ENCODE measurements around the gene DZIP1L.

DNA sequence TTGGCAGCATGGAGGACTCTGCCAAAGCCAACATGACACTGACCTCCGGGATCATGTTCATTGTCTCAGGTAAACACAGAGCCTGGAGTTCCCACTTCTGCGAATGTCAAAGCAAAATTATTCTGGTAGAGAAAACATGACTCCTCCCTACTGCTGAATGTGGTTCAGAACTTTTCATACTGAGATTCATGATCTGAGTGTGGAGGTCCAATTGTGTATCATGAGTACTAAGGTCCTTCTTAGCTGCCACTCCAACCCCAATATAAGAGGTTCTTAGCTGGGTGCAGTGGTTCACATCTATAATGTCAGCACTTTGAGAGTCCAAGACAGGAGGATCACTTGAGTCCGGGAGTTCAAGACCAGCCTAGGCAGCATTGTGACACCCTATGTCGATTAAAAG, 91.7 kb downstream of the DZIP1L start:
- TF ChIP-seq POLR2A (IDR thresholded peaks at IDR 0.05), result no peak
- TF ChIP-seq, protein P1, sequence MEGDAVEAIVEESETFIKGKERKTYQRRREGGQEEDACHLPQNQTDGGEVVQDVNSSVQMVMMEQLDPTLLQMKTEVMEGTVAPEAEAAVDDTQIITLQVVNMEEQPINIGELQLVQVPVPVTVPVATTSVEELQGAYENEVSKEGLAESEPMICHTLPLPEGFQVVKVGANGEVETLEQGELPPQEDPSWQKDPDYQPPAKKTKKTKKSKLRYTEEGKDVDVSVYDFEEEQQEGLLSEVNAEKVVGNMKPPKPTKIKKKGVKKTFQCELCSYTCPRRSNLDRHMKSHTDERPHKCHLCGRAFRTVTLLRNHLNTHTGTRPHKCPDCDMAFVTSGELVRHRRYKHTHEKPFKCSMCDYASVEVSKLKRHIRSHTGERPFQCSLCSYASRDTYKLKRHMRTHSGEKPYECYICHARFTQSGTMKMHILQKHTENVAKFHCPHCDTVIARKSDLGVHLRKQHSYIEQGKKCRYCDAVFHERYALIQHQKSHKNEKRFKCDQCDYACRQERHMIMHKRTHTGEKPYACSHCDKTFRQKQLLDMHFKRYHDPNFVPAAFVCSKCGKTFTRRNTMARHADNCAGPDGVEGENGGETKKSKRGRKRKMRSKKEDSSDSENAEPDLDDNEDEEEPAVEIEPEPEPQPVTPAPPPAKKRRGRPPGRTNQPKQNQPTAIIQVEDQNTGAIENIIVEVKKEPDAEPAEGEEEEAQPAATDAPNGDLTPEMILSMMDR (IDR thresholded peaks at IDR 0.05), result no peak

Data from prostate gland (tissue), 2 donors.